ENCODE data around the gene NPDC1.

DNA sequence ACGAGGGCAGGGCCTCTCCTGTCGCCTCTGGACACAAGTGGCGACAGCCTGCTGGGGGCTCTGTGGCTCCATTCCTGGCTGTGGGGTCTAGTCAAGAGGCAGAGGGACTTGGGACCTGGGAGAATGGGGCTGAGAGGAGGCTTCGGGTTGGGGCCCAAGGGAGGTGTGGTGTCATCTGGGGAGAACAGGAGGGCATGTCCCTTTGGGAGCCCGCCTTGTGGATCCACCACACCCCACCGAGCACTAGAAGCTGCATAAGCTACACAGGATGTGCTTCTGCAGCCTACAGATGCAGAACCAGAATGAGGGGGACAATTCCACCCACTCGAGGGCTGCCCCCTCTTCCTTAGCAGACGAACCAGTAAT, 36.9 kb upstream of the NPDC1 start:
- TF ChIP-seq, protein P1, sequence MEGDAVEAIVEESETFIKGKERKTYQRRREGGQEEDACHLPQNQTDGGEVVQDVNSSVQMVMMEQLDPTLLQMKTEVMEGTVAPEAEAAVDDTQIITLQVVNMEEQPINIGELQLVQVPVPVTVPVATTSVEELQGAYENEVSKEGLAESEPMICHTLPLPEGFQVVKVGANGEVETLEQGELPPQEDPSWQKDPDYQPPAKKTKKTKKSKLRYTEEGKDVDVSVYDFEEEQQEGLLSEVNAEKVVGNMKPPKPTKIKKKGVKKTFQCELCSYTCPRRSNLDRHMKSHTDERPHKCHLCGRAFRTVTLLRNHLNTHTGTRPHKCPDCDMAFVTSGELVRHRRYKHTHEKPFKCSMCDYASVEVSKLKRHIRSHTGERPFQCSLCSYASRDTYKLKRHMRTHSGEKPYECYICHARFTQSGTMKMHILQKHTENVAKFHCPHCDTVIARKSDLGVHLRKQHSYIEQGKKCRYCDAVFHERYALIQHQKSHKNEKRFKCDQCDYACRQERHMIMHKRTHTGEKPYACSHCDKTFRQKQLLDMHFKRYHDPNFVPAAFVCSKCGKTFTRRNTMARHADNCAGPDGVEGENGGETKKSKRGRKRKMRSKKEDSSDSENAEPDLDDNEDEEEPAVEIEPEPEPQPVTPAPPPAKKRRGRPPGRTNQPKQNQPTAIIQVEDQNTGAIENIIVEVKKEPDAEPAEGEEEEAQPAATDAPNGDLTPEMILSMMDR (IDR thresholded peaks at IDR 0.05), result no peak
- TF ChIP-seq POLR2A (IDR thresholded peaks at IDR 0.05), result no peak
